Hepatocyte (in vitro differentiated cells): ENCODE results near the gene CEBPZOS. TPM values are rescaled to one million over a fixed set of nuclear protein-coding genes. Genes with fewer than 3 reads are reported as not detected.

Experiments used
- DNase-seq: peaks from one replicate; pipeline ENCODE4 v3.0.0-alpha.2; 2016; ENCODE audit warnings: low spot score
- H2AFZ ChIP-seq: fragments of 200-600 bp; sonication (generic); 2 replicates; pipeline ENCODE4 v1.6.0; 2016; ENCODE audit warnings: antibody characterized with exemption, mild to moderate bottlenecking
- H3K27ac ChIP-seq: fragments of 200-600 bp; sonication (generic); 2 replicates; pipeline ENCODE4 v1.5.1; 2016; ENCODE audit warnings: mild to moderate bottlenecking
- H3K27me3 ChIP-seq: fragments of 200-600 bp; sonication (generic); 2 replicates; pipeline ENCODE4 v1.6.1; 2016
- H3K36me3 ChIP-seq: fragments of 200-600 bp; sonication (generic); replicated peaks from 2 replicates; pipeline ENCODE4 v1.5.1; 2016; ENCODE audit warnings: low read depth; ENCODE audit not compliant: insufficient read depth
- H3K4me1 ChIP-seq: fragments of 200-600 bp; sonication (generic); 2 replicates; pipeline ENCODE4 v1.5.1; 2016; ENCODE audit warnings: mild to moderate bottlenecking, moderate library complexity; ENCODE audit not compliant: insufficient read depth
- H3K4me2 ChIP-seq: fragments of 200-600 bp; sonication (generic); 2 replicates; pipeline ENCODE4 v1.6.0; 2016
- H3K4me3 ChIP-seq: fragments of 200-600 bp; sonication (generic); 2 replicates; pipeline ENCODE4 v1.5.1; 2016; ENCODE audit warnings: mild to moderate bottlenecking
- H3K79me2 ChIP-seq: fragments of 200-600 bp; sonication (generic); 2 replicates; pipeline ENCODE4 v1.6.0; 2017; ENCODE audit warnings: mild to moderate bottlenecking
- H3K9me2 ChIP-seq: fragments of 200-600 bp; sonication (generic); replicated peaks from 2 replicates; pipeline ENCODE4 v1.6.0; 2017; ENCODE audit warnings: mild to moderate bottlenecking; ENCODE audit not compliant: insufficient read depth
- H3K9me3 ChIP-seq: fragments of 200-600 bp; sonication (generic); 2 replicates; pipeline ENCODE4 v1.5.1; 2016; ENCODE audit warnings: low read depth, mild to moderate bottlenecking
- H4K20me1 ChIP-seq: fragments of 200-600 bp; sonication (generic); 2 replicates; pipeline ENCODE4 v1.6.0; 2016; ENCODE audit warnings: mild to moderate bottlenecking; ENCODE audit not compliant: insufficient read depth, poor library complexity, severe bottlenecking
- CTCF ChIP-seq: fragments of 200-600 bp; sonication (generic); IDR thresholded peaks from 2 replicates; pipeline ENCODE4 v1.5.1; 2016; ENCODE audit warnings: antibody characterized with exemption, mild to moderate bottlenecking; ENCODE audit not compliant: poor library complexity
- EZH2 ChIP-seq: fragments of 200-600 bp; sonication (generic); IDR thresholded peaks from 2 replicates; pipeline ENCODE4 v1.6.1; 2016; ENCODE audit warnings: antibody characterized with exemption, mild to moderate bottlenecking, borderline replicate concordance
- EZH2phosphoT487 ChIP-seq: fragments of 200-600 bp; sonication (generic); IDR thresholded peaks from one replicate; pipeline ENCODE4 v1.6.1; 2018; ENCODE audit warnings: antibody characterized with exemption, mild to moderate bottlenecking, low read depth, moderate library complexity; ENCODE audit not compliant: unreplicated experiment, severe bottlenecking
- WGBS: methylation state at CpG from one replicate; pipeline ENCODE4 v1.1.6; 2016; ENCODE audit warnings: low lambda C conversion rate; ENCODE audit errors: missing lambda C conversion rate; 5-methylcytosine and 5-hydroxymethylcytosine counted together
- polyA plus RNA-seq: library from polyadenylated mRNA; unstranded; fragments of >200 nt; fragmentation: Nextera tagmentation; extraction: Ambion mirVana; gene quantifications from 2 replicates; pipeline ENCODE4 v1.2.1, GENCODE V29; 2016
- total RNA-seq: library from RNA; depleted of rRNA; stranded (reverse); fragments of >200 nt; gene quantifications from 2 replicates; pipeline ENCODE4 v1.2.3, GENCODE V29; 2014

The CEBPZOS gene
- total and polyA plus RNA-seq, 2 experiments from 2014 or later, result 11.0 to 13.7 TPM

GRCh38 chr2:37156857-37157714 lies 39.2 kb upstream of the CEBPZOS start, which contains the start of gene EIF2AK2:
TSS of gene EIF2AK2 (minus strand) at chr2:37156980. CDS start at chr2:37147806, 9,174 bp downstream.
- H3K4me1 ChIP-seq, result no peaks in the 10 kb centered on the region
- TF ChIP-seq CTCF (no peak), EZH2phosphoT487 (no peak), EZH2 (no peak)
- no peaks in the 10 kb centered on the region for H3K9me2 ChIP-seq
- H3K27me3 ChIP-seq, result no peaks in the 10 kb centered on the region
- no peaks in the 10 kb centered on the region for H3K9me3 ChIP-seq
- peak within 1 kb of the TSS; percentile 50 for H3K4me3 ChIP-seq
- peak within 1 kb of the TSS; percentile 82 for H2AFZ ChIP-seq
- peak within 1 kb of the TSS; percentile 96 for H3K27ac ChIP-seq
- H3K36me3 ChIP-seq, result no peaks in the 10 kb centered on the region
- 41% methylated on average over 10 of the region's 55 CpGs for WGBS
- H3K4me2 ChIP-seq, result peak within 1 kb of the TSS; percentile 88
- peaks cover 4% of the 10 kb centered on the region for H4K20me1 ChIP-seq
- peaks cover 39% of the 10 kb centered on the region for H3K79me2 ChIP-seq
- peak; percentile 92 for DNase-seq

- Histone ChIP-seq H3K9me2 (no peaks in the 10 kb centered on the region), H3K27me3 (no peaks in the 10 kb centered on the region), H3K4me2 (no peak overlapping the region), H3K9me3 (no peaks in the 10 kb centered on the region), H4K20me1 (no peaks in the 10 kb centered on the region), H3K36me3 (no peaks in the 10 kb centered on the region), H3K27ac (no peak overlapping the region), H3K79me2 (no peaks in the 10 kb centered on the region), H3K4me3 (no peak overlapping the region), H3K4me1 (no peaks in the 10 kb centered on the region), H2AFZ (no peak overlapping the region)
- DNase-seq, result no peak
- TF ChIP-seq EZH2 (no peak), EZH2phosphoT487 (no peak), CTCF (no peak)
- WGBS, result 92% methylated on average over 1 of the region's 1 CpG
Observed at GRCh38 chr2:37164757-37165156, 31.5 kb upstream of the CEBPZOS start.

- no peaks in the 10 kb centered on the region for H3K9me3 ChIP-seq
- 93% methylated on average over 3 of the region's 3 CpGs for WGBS
- DNase-seq, result no peak
- no peaks in the 10 kb centered on the region for H3K79me2 ChIP-seq
- H4K20me1 ChIP-seq, result no peaks in the 10 kb centered on the region
- H3K27me3 ChIP-seq, result no peaks in the 10 kb centered on the region
- TF ChIP-seq CTCF (no peak), EZH2phosphoT487 (no peak), EZH2 (no peak)
- no peaks in the 10 kb centered on the region for H3K9me2 ChIP-seq
- H3K27ac ChIP-seq, result peak overlapping the region; percentile 28
- no peaks in the 10 kb centered on the region for H3K4me1 ChIP-seq
- H3K4me3 ChIP-seq, result no peak overlapping the region
- H2AFZ ChIP-seq, result no peak overlapping the region
- peak overlapping the region; percentile 4 for H3K4me2 ChIP-seq
- no peaks in the 10 kb centered on the region for H3K36me3 ChIP-seq
Observed at GRCh38 chr2:37167636-37168180, 28.6 kb upstream of the CEBPZOS start.
